ENCODE data around the gene SPON1. TPM values are rescaled to one million over a fixed set of nuclear protein-coding genes. Genes with fewer than 3 reads are reported as not detected.

The SPON1 gene
- total RNA-seq, 1 experiment from 2014 or later: 0.20 TPM

GRCh38 chr11:13962198-13962561 is 343 bp upstream of the SPON1 start:
- Histone ChIP-seq H3K18ac (ENCODE audit: insufficient read length, low read depth, low read length) (no peak overlapping the region), H4K8ac (replicated peaks; ENCODE audit: insufficient read length, low read depth, low read length) (no peak overlapping the region), H2BK20ac (ENCODE audit: low read depth, low read length, poor library complexity, severe bottlenecking) (no peak overlapping the region), H3K14ac (ENCODE audit: insufficient read depth, low read length) (no peak overlapping the region), H3K9me3 (ENCODE audit: control insufficient read depth, low read depth, low read length) (no peaks in the 10 kb centered on the region), H2AFZ (ENCODE audit: low read length) (no peak overlapping the region), H4K20me1 (ENCODE audit: control insufficient read depth, insufficient read depth, insufficient read length) (no peaks in the 10 kb centered on the region), H3K27me3 (ENCODE audit: insufficient read depth, low read length) (peaks cover 48% of the 10 kb centered on the region), H4K91ac (ENCODE audit: insufficient read length, low read depth, low read length) (no peak overlapping the region), H3K79me2 (ENCODE audit: insufficient read depth, low read length) (no peaks in the 10 kb centered on the region), H2AK5ac (ENCODE audit: insufficient read length, low read length) (no peak overlapping the region), H3K23ac (ENCODE audit: insufficient read length, low read depth, low read length) (no peak overlapping the region), H2BK120ac (ENCODE audit: low read depth, low read length, poor library complexity, severe bottlenecking) (no peak overlapping the region), H3T11ph (ENCODE audit: low read length) (no peak overlapping the region), H3K23me2 (ENCODE audit: insufficient read length, low read depth, low read length, poor library complexity, severe bottlenecking) (peaks cover 24% of the 10 kb centered on the region), H3K27ac (ENCODE audit: insufficient read length, low read depth, low read length) (no peak overlapping the region), H2BK12ac (ENCODE audit: insufficient read length, low read depth, low read length) (no peak overlapping the region), H3K79me1 (ENCODE audit: insufficient read depth, low read depth, low read length, poor library complexity, severe bottlenecking) (no peaks in the 10 kb centered on the region), H3K4me2 (ENCODE audit: insufficient read depth, insufficient read length, low read length) (peak overlapping the region; percentile 77), H3K9ac (ENCODE audit: extremely low read depth, insufficient read length, low read length) (no peak overlapping the region), H2BK5ac (ENCODE audit: insufficient read length, low read length) (no peak overlapping the region), H4K5ac (ENCODE audit: insufficient read length, low read depth, low read length) (no peak overlapping the region), H3K4me1 (ENCODE audit: insufficient read depth, low read length) (no peaks in the 10 kb centered on the region), H2BK15ac (ENCODE audit: low read depth, low read length) (no peak overlapping the region), H3K4ac (ENCODE audit: low read depth, low read length) (no peak overlapping the region), H3K56ac (ENCODE audit: insufficient read length, low read depth, low read length) (no peak overlapping the region)
- TF ChIP-seq, protein P1, sequence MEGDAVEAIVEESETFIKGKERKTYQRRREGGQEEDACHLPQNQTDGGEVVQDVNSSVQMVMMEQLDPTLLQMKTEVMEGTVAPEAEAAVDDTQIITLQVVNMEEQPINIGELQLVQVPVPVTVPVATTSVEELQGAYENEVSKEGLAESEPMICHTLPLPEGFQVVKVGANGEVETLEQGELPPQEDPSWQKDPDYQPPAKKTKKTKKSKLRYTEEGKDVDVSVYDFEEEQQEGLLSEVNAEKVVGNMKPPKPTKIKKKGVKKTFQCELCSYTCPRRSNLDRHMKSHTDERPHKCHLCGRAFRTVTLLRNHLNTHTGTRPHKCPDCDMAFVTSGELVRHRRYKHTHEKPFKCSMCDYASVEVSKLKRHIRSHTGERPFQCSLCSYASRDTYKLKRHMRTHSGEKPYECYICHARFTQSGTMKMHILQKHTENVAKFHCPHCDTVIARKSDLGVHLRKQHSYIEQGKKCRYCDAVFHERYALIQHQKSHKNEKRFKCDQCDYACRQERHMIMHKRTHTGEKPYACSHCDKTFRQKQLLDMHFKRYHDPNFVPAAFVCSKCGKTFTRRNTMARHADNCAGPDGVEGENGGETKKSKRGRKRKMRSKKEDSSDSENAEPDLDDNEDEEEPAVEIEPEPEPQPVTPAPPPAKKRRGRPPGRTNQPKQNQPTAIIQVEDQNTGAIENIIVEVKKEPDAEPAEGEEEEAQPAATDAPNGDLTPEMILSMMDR (conservative IDR thresholded peaks at IDR 0.05): no peak
- H3K4me1 Mint-ChIP-seq: peaks cover 31 to 35% of the 10 kb centered on the region in 2 experiments
- peaks cover 90% of the 10 kb centered on the region for H3K27me3 Mint-ChIP-seq (ENCODE audit: low read depth)
- no peaks in the 10 kb centered on the region; a peak in 1 of 7 replicates for H3K36me3 Mint-ChIP-seq (ENCODE audit: insufficient read depth in 1 of 3, low read depth in 3 of 3)
- H3K9me3 Mint-ChIP-seq: no peaks in the 10 kb centered on the region
- no peak overlapping the region for H3K27ac Mint-ChIP-seq
- H3K4me3 Mint-ChIP-seq: peak overlapping the region; percentile 50 to 77
- no peak for DNase-seq
- WGBS (ENCODE audit: extremely low coverage, insufficient read length, low lambda C conversion rate): no CpG with 5 or more reads among the region's 16 CpGs

Measured in H9 (cell line).